Astrocyte (in vitro differentiated cells and primary cell): Measurements from ENCODE around the gene UTF1.

Source experiments
- EZH2 ChIP-seq: IDR thresholded peaks from 2 replicates; pipeline ENCODE4 v1.6.1; 2012; ENCODE audit warnings: mild to moderate bottlenecking, low read length, inconsistent platforms; ENCODE audit not compliant: insufficient read depth
- TF ChIP-seq, protein P1 (sequence below): IDR thresholded peaks from 2 replicates; pipeline ENCODE4 v1.5.1; 2011; ENCODE audit warnings: low read depth, mild to moderate bottlenecking, inconsistent platforms, low read length, moderate library complexity; ENCODE audit not compliant: insufficient read depth

DNA sequence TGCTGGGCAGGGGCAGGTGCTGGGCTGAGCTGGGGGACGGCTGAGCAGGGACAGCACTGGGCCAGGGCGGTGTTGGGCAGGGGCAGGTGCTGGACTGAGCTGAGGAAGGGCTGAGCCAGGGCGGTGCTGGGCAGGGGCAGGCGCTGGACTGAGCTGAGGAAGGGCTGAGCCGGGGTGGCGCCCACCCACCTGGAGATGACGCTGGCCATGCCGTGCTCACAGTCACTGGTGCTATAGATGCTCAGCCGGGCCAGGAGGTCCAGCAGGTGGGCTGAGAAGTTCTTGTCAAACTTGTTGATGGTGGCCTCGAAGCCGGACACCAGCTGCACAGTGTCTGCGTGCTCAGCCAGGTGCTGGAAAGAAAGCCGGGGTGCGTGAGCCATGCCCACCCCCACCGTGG is 51.1 kb downstream of the UTF1 start:
- TF ChIP-seq, protein P1, sequence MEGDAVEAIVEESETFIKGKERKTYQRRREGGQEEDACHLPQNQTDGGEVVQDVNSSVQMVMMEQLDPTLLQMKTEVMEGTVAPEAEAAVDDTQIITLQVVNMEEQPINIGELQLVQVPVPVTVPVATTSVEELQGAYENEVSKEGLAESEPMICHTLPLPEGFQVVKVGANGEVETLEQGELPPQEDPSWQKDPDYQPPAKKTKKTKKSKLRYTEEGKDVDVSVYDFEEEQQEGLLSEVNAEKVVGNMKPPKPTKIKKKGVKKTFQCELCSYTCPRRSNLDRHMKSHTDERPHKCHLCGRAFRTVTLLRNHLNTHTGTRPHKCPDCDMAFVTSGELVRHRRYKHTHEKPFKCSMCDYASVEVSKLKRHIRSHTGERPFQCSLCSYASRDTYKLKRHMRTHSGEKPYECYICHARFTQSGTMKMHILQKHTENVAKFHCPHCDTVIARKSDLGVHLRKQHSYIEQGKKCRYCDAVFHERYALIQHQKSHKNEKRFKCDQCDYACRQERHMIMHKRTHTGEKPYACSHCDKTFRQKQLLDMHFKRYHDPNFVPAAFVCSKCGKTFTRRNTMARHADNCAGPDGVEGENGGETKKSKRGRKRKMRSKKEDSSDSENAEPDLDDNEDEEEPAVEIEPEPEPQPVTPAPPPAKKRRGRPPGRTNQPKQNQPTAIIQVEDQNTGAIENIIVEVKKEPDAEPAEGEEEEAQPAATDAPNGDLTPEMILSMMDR = no peak
- no peak for TF ChIP-seq EZH2
